Osteoblast (primary cell): Measurements from ENCODE around the gene PHF13. TPM values are rescaled to one million over a fixed set of nuclear protein-coding genes. Genes with fewer than 3 reads are reported as not detected.
"Not testable (repeated sequence)": the region's sequence is repeated elsewhere in the genome, so short reads cannot be mapped to it uniquely, and the experiment has no call there.

ENCODE experiments used
- DNase-seq: peaks from one replicate; pipeline ENCODE4 v3.0.0; 2011; ENCODE audit warnings: low spot score, mixed read lengths; ENCODE audit not compliant: insufficient read length; ENCODE audit errors: missing footprints
- H2AFZ ChIP-seq: 2 replicates; pipeline ENCODE4 v1.6.0; 2011; ENCODE audit warnings: mild to moderate bottlenecking, low read length
- H3K27ac ChIP-seq: 2 replicates; pipeline ENCODE4 v1.5.1; 2011; ENCODE audit warnings: mild to moderate bottlenecking, low read depth, low read length, moderate library complexity
- H3K27me3 ChIP-seq: 2 replicates; pipeline ENCODE4 v1.6.0; 2012; ENCODE audit warnings: mild to moderate bottlenecking, control low read depth, inconsistent platforms, low read length, moderate library complexity; ENCODE audit not compliant: insufficient read depth
- H3K36me3 ChIP-seq: 2 replicates; pipeline ENCODE4 v1.5.1; 2011; ENCODE audit warnings: mild to moderate bottlenecking, low read length, control low read depth, moderate library complexity; ENCODE audit not compliant: insufficient read depth
- H3K4me1 ChIP-seq: 2 replicates; pipeline ENCODE4 v1.5.1; 2011; ENCODE audit warnings: mild to moderate bottlenecking, low read length, control low read depth, moderate library complexity; ENCODE audit not compliant: insufficient read depth
- H3K4me2 ChIP-seq: 2 replicates; pipeline ENCODE4 v1.6.0; 2011; ENCODE audit warnings: mild to moderate bottlenecking, low read length; ENCODE audit not compliant: insufficient read depth
- H3K4me3 ChIP-seq: fragments of 200-600 bp; sonication (generic); 3 replicates; pipeline ENCODE4 v1.5.1; 2012; ENCODE audit warnings: mild to moderate bottlenecking, low read length, inconsistent platforms; ENCODE audit not compliant: insufficient read depth
- H3K79me2 ChIP-seq: 2 replicates; pipeline ENCODE4 v1.6.0; 2012; ENCODE audit warnings: mild to moderate bottlenecking, low read length, control low read depth, inconsistent platforms; ENCODE audit not compliant: insufficient read depth
- H3K9me3 ChIP-seq: 2 replicates; pipeline ENCODE4 v1.5.1; 2011; ENCODE audit warnings: low read depth, low read length, control low read depth
- H4K20me1 ChIP-seq: 2 replicates; pipeline ENCODE4 v1.6.0; 2012; ENCODE audit warnings: mild to moderate bottlenecking, low read length, control low read depth; ENCODE audit not compliant: insufficient read depth
- CTCF ChIP-seq: IDR thresholded peaks from 2 replicates; pipeline ENCODE4 v1.5.1; 2011; ENCODE audit warnings: mild to moderate bottlenecking, low read depth, low read length, moderate library complexity; ENCODE audit errors: extremely low read depth
- total RNA-seq: library from RNA; depleted of rRNA; stranded (reverse); fragments of >200 nt; gene quantifications from 2 replicates; pipeline ENCODE4 v1.2.3, GENCODE V29; 2012

Gene PHF13
- total RNA-seq, 1 donor, result 13.4 TPM

GRCh38 chr1:6653436-6654290, 40.1 kb downstream of the PHF13 start:
- no peak overlapping the region for H3K27ac ChIP-seq
- H3K4me3 ChIP-seq, result no peak overlapping the region
- no peaks in the 10 kb centered on the region for H3K4me1 ChIP-seq
- H3K4me2 ChIP-seq, result no peak overlapping the region
- H4K20me1 ChIP-seq, result no peaks in the 10 kb centered on the region
- no peaks in the 10 kb centered on the region for H3K9me3 ChIP-seq
- no peaks in the 10 kb centered on the region for H3K79me2 ChIP-seq
- peaks cover 29% of the 10 kb centered on the region for H3K36me3 ChIP-seq
- no peak overlapping the region for H2AFZ ChIP-seq
- no peak for TF ChIP-seq CTCF
- no peaks in the 10 kb centered on the region for H3K27me3 ChIP-seq
- no peak for DNase-seq

GRCh38 chr1:6657138-6657537, 43.6 kb downstream of the PHF13 start:
- peaks cover 3% of the 10 kb centered on the region for H3K79me2 ChIP-seq
- no peaks in the 10 kb centered on the region for H4K20me1 ChIP-seq
- no peaks in the 10 kb centered on the region for H3K27me3 ChIP-seq
- TF ChIP-seq CTCF, result no peak
- H3K4me3 ChIP-seq, result no peak overlapping the region
- DNase-seq, result no peak
- H3K36me3 ChIP-seq, result peaks cover 21% of the 10 kb centered on the region
- H3K27ac ChIP-seq, result no peak overlapping the region
- no peak overlapping the region for H3K4me2 ChIP-seq
- H3K4me1 ChIP-seq, result no peaks in the 10 kb centered on the region
- no peak overlapping the region for H2AFZ ChIP-seq
- no peaks in the 10 kb centered on the region for H3K9me3 ChIP-seq

GRCh38 chr1:6658359-6659060, 45.0 kb downstream of the PHF13 start:
- no peak overlapping the region for H3K27ac ChIP-seq
- H3K4me3 ChIP-seq, result no peak overlapping the region
- no peaks in the 10 kb centered on the region for H3K4me1 ChIP-seq
- H3K9me3 ChIP-seq, result no peaks in the 10 kb centered on the region
- no peak for DNase-seq
- H3K36me3 ChIP-seq, result peaks cover 8% of the 10 kb centered on the region
- peaks cover under 1% of the 10 kb centered on the region for H4K20me1 ChIP-seq
- no peaks in the 10 kb centered on the region for H3K27me3 ChIP-seq
- H2AFZ ChIP-seq, result no peak overlapping the region
- TF ChIP-seq CTCF, result no peak
- H3K79me2 ChIP-seq, result peaks cover 3% of the 10 kb centered on the region
- H3K4me2 ChIP-seq, result no peak overlapping the region

DNA sequence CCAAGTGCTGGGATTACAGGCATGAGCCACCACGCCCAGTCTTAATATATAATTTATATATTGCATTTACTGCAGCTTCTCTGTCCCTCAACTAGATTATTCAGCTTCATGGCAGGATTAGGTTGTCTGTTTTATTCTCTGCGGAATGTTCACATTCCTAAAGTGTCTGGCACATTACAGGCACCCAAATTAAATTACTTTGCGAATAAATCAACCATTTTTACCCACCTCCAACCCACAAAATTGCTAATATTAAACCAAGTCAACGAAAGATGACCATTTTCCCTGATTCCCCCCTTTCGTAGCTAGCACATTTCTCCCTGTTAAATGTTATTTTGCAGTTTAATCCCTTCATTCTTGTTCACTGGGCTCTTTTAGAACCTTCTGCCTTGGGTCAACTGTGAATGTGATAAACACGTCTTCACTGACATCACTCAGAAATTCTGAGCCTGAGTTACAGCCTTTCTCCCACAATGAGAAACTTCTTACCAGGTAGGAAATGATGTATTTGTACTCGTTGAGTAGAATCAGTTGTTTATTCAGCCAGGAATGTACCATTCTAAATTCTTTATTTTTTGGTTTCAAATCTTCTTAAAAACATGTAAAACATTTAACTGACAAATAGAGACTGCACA, 47.0 kb downstream of the PHF13 start:
- Histone ChIP-seq H2AFZ (no peak overlapping the region), H3K4me3 (no peak overlapping the region), H3K27me3 (no peaks in the 10 kb centered on the region), H3K9me3 (no peaks in the 10 kb centered on the region), H3K4me1 (no peaks in the 10 kb centered on the region), H3K4me2 (no peak overlapping the region), H3K79me2 (peaks cover 5% of the 10 kb centered on the region), H4K20me1 (peaks cover 2% of the 10 kb centered on the region), H3K27ac (no peak overlapping the region), H3K36me3 (peaks cover 4% of the 10 kb centered on the region)
- no peak for DNase-seq
- no peak for TF ChIP-seq CTCF

GRCh38 chr1:6662468-6662867, 48.9 kb downstream of the PHF13 start:
- not testable (repeated sequence) for H4K20me1 ChIP-seq, H3K79me2 ChIP-seq, H2AFZ ChIP-seq, H3K9me3 ChIP-seq, H3K4me2 ChIP-seq, H3K4me1 ChIP-seq, DNase-seq, H3K4me3 ChIP-seq, H3K27me3 ChIP-seq, H3K27ac ChIP-seq
- peaks cover 19% of the 10 kb centered on the region for H3K36me3 ChIP-seq
